Body of pancreas (tissue), 4 donors: Measurements from ENCODE around the gene KRTAP5-8. TPM values are rescaled to one million over a fixed set of nuclear protein-coding genes. Genes with fewer than 3 reads are reported as not detected.
"Not testable (repeated sequence)": the region's sequence is repeated elsewhere in the genome, so short reads cannot be mapped to it uniquely, and the experiment has no call there.

ENCODE experiments used
- ATAC-seq: fragments of 150-250 bp; one replicate; pipeline ENCODE4 v1.9.1; 2016
- DNase-seq, 4 donors: peaks; one replicate each; pipeline ENCODE4 v3.0.0-alpha.2; 2019
- H3K27ac ChIP-seq, 4 donors: fragments of 200-600 bp; sonication (generic); 1 replicate in 3 of 4; 2 replicates in 1 of 4; pipeline versions ENCODE4 v1.5.1 to v1.6.1; 2016 to 2019; ENCODE audit warnings: mild to moderate bottlenecking in 1 of 4, mixed read lengths in 1 of 4, moderate library complexity in 1 of 4
- H3K27me3 ChIP-seq, 2 donors: fragments of 200-600 bp; sonication (generic); one replicate each; pipeline ENCODE4 v1.6.0; 2016; ENCODE audit warnings: mild to moderate bottlenecking in 1 of 2
- H3K36me3 ChIP-seq, 2 donors: fragments of 200-600 bp; sonication (generic); replicated peaks in 1 of 2; 2 replicates each; pipeline ENCODE4 v1.5.1; 2016; ENCODE audit warnings: low read depth in 2 of 2; ENCODE audit not compliant: insufficient read depth in 1 of 2
- H3K4me1 ChIP-seq: fragments of 200-600 bp; sonication (generic); one replicate; pipeline ENCODE4 v1.6.0; 2016
- H3K4me3 ChIP-seq, 2 donors: fragments of 200-600 bp; sonication (generic); 1 replicate in 1 of 2; 2 replicates in 1 of 2; pipeline ENCODE4 v1.5.1; 2016 to 2019
- H3K9me3 ChIP-seq, 3 donors: fragments of 200-600 bp; sonication (generic); 1 replicate in 2 of 3; 2 replicates in 1 of 3; pipeline ENCODE4 v1.5.1; 2016
- CTCF ChIP-seq, 7 experiments: fragments of 450-650 bp in 4 of 7; fragments of 200-600 bp in 3 of 7; sonication (generic) in 3 of 7; IDR thresholded peaks; one replicate each; pipeline ENCODE4 v1.5.1; 2016 to 2019; ENCODE audit warnings: antibody characterized with exemption in 7 of 7
- POLR2A ChIP-seq, 3 donors: fragments of 450-650 bp; IDR thresholded peaks; one replicate each; pipeline ENCODE4 v1.6.1; 2016; ENCODE audit warnings: antibody characterized with exemption in 3 of 3, mild to moderate bottlenecking in 2 of 3
- WGBS, 2 donors: methylation state at CpG; one replicate each; pipeline ENCODE4 v1.1.5; 2017; 5-methylcytosine and 5-hydroxymethylcytosine counted together
- intact Hi-C: fragments of 100-400 bp; cut with DNase I; formaldehyde crosslinking; loops from one replicate; pipeline ENCODE4 v1.15.1; 2023
- total RNA-seq, 2 donors: library from RNA; depleted of rRNA; stranded (reverse); fragments of >200 nt; gene quantifications; one replicate each; pipeline ENCODE4 v1.1.0, GENCODE V29; 2016

KRTAP5-8 gene
- total RNA-seq, 2 donors from 2014 or later, result not detected

GRCh38 chr11:71538666-71538990, 803 bp downstream of the KRTAP5-8 start:
- WGBS, 2 donors, result 93 to 96% methylated on average over 4 of the region's 4 CpGs
- DNase-seq (no peak), ATAC-seq (no peak)

DNA sequence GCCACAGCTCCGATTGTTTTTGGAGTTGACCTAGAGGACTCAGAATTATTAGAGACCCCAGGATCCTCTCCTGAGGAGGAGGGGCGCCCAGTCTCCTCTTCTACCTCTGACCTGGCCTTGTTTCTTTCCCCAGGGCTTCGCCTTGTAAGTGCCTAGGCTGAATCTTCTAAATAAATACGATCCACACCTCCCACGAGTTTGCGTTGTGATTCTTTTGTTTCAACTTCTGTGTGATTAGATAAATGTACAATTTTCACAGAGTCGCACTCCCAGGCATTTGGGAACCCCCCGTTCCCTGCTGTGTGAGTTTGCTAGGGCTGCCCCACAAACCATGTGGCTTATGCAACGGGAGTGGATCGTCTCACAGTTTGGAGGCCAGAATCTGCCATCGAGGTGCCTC, 1.2 kb downstream of the KRTAP5-8 start:
- WGBS, 2 donors, result 79 to 81% methylated on average over 11 of the region's 11 CpGs

More at GRCh38 chr11:71538666-71538990, 803 bp downstream of the KRTAP5-8 start:
- Histone ChIP-seq H3K4me1 (peaks cover 9% of the 10 kb centered on the region), H3K27me3 (no peaks in the 10 kb centered on the region), H3K9me3 (no peaks in the 10 kb centered on the region), H3K36me3 (no peaks in the 10 kb centered on the region), H3K27ac (no peak overlapping the region), H3K4me3 (no peak overlapping the region)
- TF ChIP-seq CTCF (IDR thresholded peaks at IDR 0.05), result no peak
- TF ChIP-seq POLR2A (IDR thresholded peaks at IDR 0.05), result no peak
- intact Hi-C loops, result no loop called here

GRCh38 chr11:71539971-71540370, 2.1 kb downstream of the KRTAP5-8 start:
- H3K4me1 ChIP-seq, H3K4me3 ChIP-seq, H3K9me3 ChIP-seq, H3K27ac ChIP-seq, intact Hi-C loops, ATAC-seq, H3K36me3 ChIP-seq, H3K27me3 ChIP-seq, DNase-seq: not testable (repeated sequence)
- WGBS, 2 donors, result 95 to 96% methylated on average over 11 of the region's 11 CpGs

More for the DNA sequence above, 1.2 kb downstream of the KRTAP5-8 start:
- Histone ChIP-seq H3K4me1 (peaks cover 9% of the 10 kb centered on the region), H3K4me3 (no peak overlapping the region), H3K9me3 (no peaks in the 10 kb centered on the region), H3K36me3 (no peaks in the 10 kb centered on the region), H3K27ac (no peak overlapping the region), H3K27me3 (no peaks in the 10 kb centered on the region)
- intact Hi-C loops, result no loop called here
- TF ChIP-seq POLR2A (IDR thresholded peaks at IDR 0.05) (no peak), CTCF (IDR thresholded peaks at IDR 0.05) (no peak)
- DNase-seq, result no peak
- ATAC-seq, result no peak

GRCh38 chr11:71540521-71541304, 2.9 kb downstream of the KRTAP5-8 start:
- H3K9me3 ChIP-seq, H3K27me3 ChIP-seq, H3K27ac ChIP-seq, ATAC-seq, intact Hi-C loops, H3K4me3 ChIP-seq, DNase-seq, H3K36me3 ChIP-seq, H3K4me1 ChIP-seq: not testable (repeated sequence)
- 87 to 88% methylated on average over 9 of the region's 9 CpGs for WGBS, 2 donors

DNA sequence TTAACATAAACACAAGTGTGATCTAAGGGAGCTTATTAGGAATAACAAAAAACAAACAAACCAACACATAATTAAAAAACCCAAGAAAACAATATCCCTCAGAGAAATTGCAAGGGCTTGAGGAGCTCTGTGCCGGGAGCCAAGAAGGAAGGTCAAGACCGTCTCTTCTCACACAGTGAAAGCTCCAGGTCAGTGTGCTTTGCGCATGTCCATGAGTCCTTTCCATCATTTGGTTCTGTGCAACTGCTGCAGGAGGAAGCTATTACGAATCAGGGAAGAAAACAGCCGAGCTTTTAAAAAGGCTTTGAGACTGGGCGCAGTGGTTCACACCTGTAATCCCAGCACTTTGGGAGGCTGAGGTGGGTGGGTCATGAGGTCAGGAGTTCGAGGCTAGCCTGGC, 4.6 kb downstream of the KRTAP5-8 start:
- H3K27me3 ChIP-seq, result no peaks in the 10 kb centered on the region
- 68 to 74% methylated on average over 7 of the region's 7 CpGs for WGBS, 2 donors
- H3K4me1 ChIP-seq, result no peaks in the 10 kb centered on the region
- H3K4me3 ChIP-seq, result no peak overlapping the region
- H3K9me3 ChIP-seq, result no peaks in the 10 kb centered on the region
- intact Hi-C loops, result no loop called here
- ATAC-seq, result no peak
- TF ChIP-seq CTCF (IDR thresholded peaks at IDR 0.05) (no peak), POLR2A (IDR thresholded peaks at IDR 0.05) (no peak)
- DNase-seq, result no peak
- no peak overlapping the region for H3K27ac ChIP-seq
- H3K36me3 ChIP-seq, result no peaks in the 10 kb centered on the region
